Epidermal melanocyte (primary cell): ENCODE results near the gene ZNF426.

Experiments used
- DNase-seq: peaks from one replicate; pipeline ENCODE4 v3.0.0; 2011; ENCODE audit warnings: low spot score; ENCODE audit not compliant: insufficient read length

Gene ZNF426

GRCh38 chr19:9498183-9498902 lies 40.1 kb downstream of the ZNF426 start, which contains the start of gene ZNF560:
TSS of gene ZNF560 (minus strand) at chr19:9498616. CDS start at chr19:9475313, 23,303 bp downstream.
- no peak for DNase-seq

GRCh38 chr19:9494096-9494495 lies 44.3 kb downstream of the ZNF426 start:
- DNase-seq = no peak

- no peak for DNase-seq
These were observed 51.4 kb downstream of the ZNF426 start for GRCh38 chr19:9487016-9487415.

GRCh38 chr19:9485140-9485539 lies 53.3 kb downstream of the ZNF426 start:
- DNase-seq = no peak

- no peak for DNase-seq
These were observed 63.5 kb downstream of the ZNF426 start for GRCh38 chr19:9474975-9475374.
